ENCODE data around the gene TCF7L1. TPM values are rescaled to one million over a fixed set of nuclear protein-coding genes. Genes with fewer than 3 reads are reported as not detected.

The TCF7L1 gene
- total RNA-seq, 1 experiment from 2014 or later = 2.8 TPM

- POLR2A ChIA-PET (ENCODE audit: unreplicated experiment) = no interaction called here
- CTCF ChIA-PET = no interaction called here
- no peaks in the 10 kb centered on the region for H3K9me2 ChIP-seq (ENCODE audit: insufficient read depth)
- no peak overlapping the region for H3K27ac ChIP-seq
- peaks cover 47% of the 10 kb centered on the region for H3K4me1 ChIP-seq (replicated peaks; ENCODE audit: insufficient read depth)
- H3K9me3 ChIP-seq (ENCODE audit: insufficient read depth, low read depth) = no peaks in the 10 kb centered on the region
- H4K20me1 ChIP-seq (ENCODE audit: insufficient read depth) = no peaks in the 10 kb centered on the region
- H3K4me3 ChIP-seq = no peak overlapping the region
- H3K4me2 ChIP-seq = no peak overlapping the region
- peaks cover 22% of the 10 kb centered on the region for H3F3A ChIP-seq (ENCODE audit: insufficient read depth, low read depth)
- intact Hi-C loops (cut with micrococcal nuclease; ENCODE audit: unreplicated experiment) = no loop called here
- H3K79me2 ChIP-seq (ENCODE audit: low read depth) = no peaks in the 10 kb centered on the region
- no peaks in the 10 kb centered on the region for H3K27me3 ChIP-seq (ENCODE audit: insufficient read depth, low read depth)
- H3K36me3 ChIP-seq (ENCODE audit: low read depth) = no peaks in the 10 kb centered on the region
- H2AFZ ChIP-seq = no peak overlapping the region
- no peak for DNase-seq
- TF ChIP-seq CTCF (conservative IDR thresholded peaks at IDR 0.05) = no peak
- TF ChIP-seq EZH2 (IDR thresholded peaks at IDR 0.05; ENCODE audit: low read depth) = no peak
- no TSS peak for BruUV-seq (replicated peaks)
Observed at GRCh38 chr2:85263591-85263990, 130.4 kb downstream of the TCF7L1 start.

- Histone ChIP-seq H3F3A (ENCODE audit: insufficient read depth, low read depth) (peaks cover 13% of the 10 kb centered on the region), H3K9me3 (ENCODE audit: insufficient read depth, low read depth) (no peaks in the 10 kb centered on the region), H3K9me2 (ENCODE audit: insufficient read depth) (no peaks in the 10 kb centered on the region), H3K4me3 (no peak overlapping the region), H2AFZ (no peak overlapping the region), H3K36me3 (ENCODE audit: low read depth) (no peaks in the 10 kb centered on the region), H4K20me1 (ENCODE audit: insufficient read depth) (no peaks in the 10 kb centered on the region), H3K27me3 (ENCODE audit: insufficient read depth, low read depth) (no peaks in the 10 kb centered on the region), H3K27ac (no peak overlapping the region), H3K4me1 (replicated peaks; ENCODE audit: insufficient read depth) (peaks cover 41% of the 10 kb centered on the region), H3K4me2 (no peak overlapping the region), H3K79me2 (ENCODE audit: low read depth) (no peaks in the 10 kb centered on the region)
- no TSS peak for BruUV-seq (replicated peaks)
- peak in 1 of 2 experiments; percentile 64 for DNase-seq
- no peak for TF ChIP-seq EZH2 (IDR thresholded peaks at IDR 0.05; ENCODE audit: low read depth)
- no peak for TF ChIP-seq CTCF (conservative IDR thresholded peaks at IDR 0.05)
- CTCF ChIA-PET = interaction anchor here (0.7 kb wide), 1 partner anchor 300 kb away, joined by 4 read pairs; no protein-coding TSS in a partner anchor
- intact Hi-C loops (cut with micrococcal nuclease; ENCODE audit: unreplicated experiment) = no loop called here
- POLR2A ChIA-PET (ENCODE audit: unreplicated experiment) = no interaction called here
Observed at GRCh38 chr2:85264471-85264870, 131.3 kb downstream of the TCF7L1 start.

GRCh38 chr2:85265304-85265703 is 132.1 kb downstream of the TCF7L1 start:
- Histone ChIP-seq H3F3A (ENCODE audit: insufficient read depth, low read depth) (peaks cover 5% of the 10 kb centered on the region; the same call in 1 of the 2 replicates), H4K20me1 (ENCODE audit: insufficient read depth) (no peaks in the 10 kb centered on the region), H3K4me2 (no peak overlapping the region), H3K9me3 (ENCODE audit: insufficient read depth, low read depth) (no peaks in the 10 kb centered on the region), H2AFZ (no peak overlapping the region), H3K9me2 (ENCODE audit: insufficient read depth) (no peaks in the 10 kb centered on the region), H3K27ac (no peak overlapping the region), H3K36me3 (ENCODE audit: low read depth) (no peaks in the 10 kb centered on the region), H3K4me3 (no peak overlapping the region), H3K4me1 (replicated peaks; ENCODE audit: insufficient read depth) (peaks cover 32% of the 10 kb centered on the region), H3K27me3 (ENCODE audit: insufficient read depth, low read depth) (no peaks in the 10 kb centered on the region), H3K79me2 (ENCODE audit: low read depth) (no peaks in the 10 kb centered on the region)
- DNase-seq = no peak
- BruUV-seq (replicated peaks) = no TSS peak
- intact Hi-C loops (cut with micrococcal nuclease; ENCODE audit: unreplicated experiment) = no loop called here
- POLR2A ChIA-PET (ENCODE audit: unreplicated experiment) = no interaction called here
- CTCF ChIA-PET = interaction anchor here (1.1 kb wide), 1 partner anchor 11 kb away, joined by 4 read pairs; no protein-coding TSS in a partner anchor
- TF ChIP-seq EZH2 (IDR thresholded peaks at IDR 0.05; ENCODE audit: low read depth) = no peak
- no peak for TF ChIP-seq CTCF (conservative IDR thresholded peaks at IDR 0.05)
